ENCODE results near the gene TMC7. TPM values are rescaled to one million over a fixed set of nuclear protein-coding genes. Genes with fewer than 3 reads are reported as not detected.

Gene TMC7
- total and polyA plus RNA-seq, 2 of the 8 experiments (the other 6 are each of a cell fraction or from before 2014, with no cell fraction given): 2.3 to 2.6 TPM

DNA sequence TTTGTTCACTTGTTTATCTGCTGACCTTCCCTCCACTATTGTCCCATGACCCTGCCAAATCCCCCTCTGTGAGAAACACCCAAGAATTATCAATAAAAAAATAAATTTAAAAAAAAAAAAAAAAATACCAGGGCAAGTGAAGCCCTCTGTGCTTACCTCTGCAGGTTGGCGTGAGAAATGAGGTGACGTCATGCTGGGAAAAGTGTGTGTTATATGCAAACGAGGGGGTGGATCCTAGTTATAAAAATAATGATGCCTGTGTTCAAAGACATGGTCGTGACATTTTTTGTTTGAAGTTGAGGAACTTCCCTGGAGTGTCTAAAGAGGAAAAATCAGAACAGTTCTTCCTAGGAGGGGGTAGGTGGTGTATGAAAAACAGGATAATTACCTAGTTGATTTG, 20.2 kb downstream of the TMC7 start:
- no peak overlapping the region for H3K4me3 ChIP-seq (ENCODE audit: extremely low read depth in 1 of 4, insufficient read depth in 2 of 4, low read depth in 3 of 4, low read length in 4 of 4)
- H3K4me1 ChIP-seq (replicated peaks in 1 of 4; ENCODE audit: control insufficient read depth in 3 of 4, insufficient read depth in 4 of 4, low read length in 3 of 4): peaks cover 0 to 14% (median 5%) of the 10 kb centered on the region in 4 experiments
- no peak overlapping the region for H4K5ac ChIP-seq (ENCODE audit: insufficient read length, low read depth, low read length)
- no peaks in the 10 kb centered on the region for H3K79me1 ChIP-seq (ENCODE audit: low read depth, low read length)
- FAIRE-seq (no peak), DNase-seq (ENCODE audit: low read depth in 1 of 2, low spot score in 2 of 2) (no peak)
- no peak overlapping the region for H2BK5ac ChIP-seq (ENCODE audit: low read depth, low read length)
- H3K18ac ChIP-seq (ENCODE audit: extremely low read depth, low read length): no peak overlapping the region
- no peak overlapping the region for H3K27ac ChIP-seq (ENCODE audit: low read depth, low read length)
- H3K36me3 ChIP-seq (ENCODE audit: control insufficient read depth in 2 of 4, insufficient read depth in 4 of 4, low read length in 3 of 4): no peaks in the 10 kb centered on the region
- no peak overlapping the region for H2AFZ ChIP-seq (ENCODE audit: low read length)
- H3K79me2 ChIP-seq (ENCODE audit: control insufficient read depth in 1 of 2, insufficient read depth in 2 of 2, low read length in 2 of 2): no peaks in the 10 kb centered on the region
- CTCF ChIA-PET (ENCODE audit: partially characterized antibody): no interaction called here
- H2BK12ac ChIP-seq (ENCODE audit: low read depth, low read length): no peak overlapping the region
- no peak overlapping the region for H2BK120ac ChIP-seq (replicated peaks; ENCODE audit: low read depth, low read length)
- POLR2A ChIA-PET (ENCODE audit: partially characterized antibody): no interaction called here
- no peak overlapping the region for H2BK20ac ChIP-seq (ENCODE audit: low read length)
- H3K9me3 ChIP-seq (ENCODE audit: insufficient read depth in 2 of 2, low read depth in 1 of 2, low read length in 1 of 2): no peaks in the 10 kb centered on the region
- no peaks in the 10 kb centered on the region for H4K20me1 ChIP-seq (replicated peaks in 1 of 2; ENCODE audit: control insufficient read depth in 1 of 2, insufficient read depth in 2 of 2, low read length in 2 of 2)
- no peaks in the 10 kb centered on the region for H3K23me2 ChIP-seq (ENCODE audit: low read depth, low read length)
- no peak overlapping the region for H3K4ac ChIP-seq (replicated peaks; ENCODE audit: insufficient read length, low read depth, low read length)
- H3K14ac ChIP-seq (ENCODE audit: insufficient read length): no peak overlapping the region
- H2BK15ac ChIP-seq (ENCODE audit: low read length): no peak overlapping the region
- 82% methylated on average over 4 of the region's 4 CpGs; no CpG with 5 or more reads in 1 of the 2 experiments for WGBS, 2 experiments (ENCODE audit: extremely low coverage in 1 of 2, insufficient coverage in 1 of 2, insufficient read length in 1 of 2, insufficient replicate concordance in 2 of 2, low coverage in 1 of 2, low lambda C conversion rate in 2 of 2, missing lambda C conversion rate in 1 of 2)
- H3K9ac ChIP-seq (replicated peaks in 1 of 4; ENCODE audit: extremely low read depth in 1 of 4, low read depth in 3 of 4, low read length in 3 of 4): no peak overlapping the region
- no peak overlapping the region for H2AK5ac ChIP-seq (ENCODE audit: low read depth, low read length)
- no peak overlapping the region for H3K56ac ChIP-seq (replicated peaks; ENCODE audit: insufficient read length, low read depth, low read length)
- H3K27me3 ChIP-seq (replicated peaks in 1 of 4; ENCODE audit: control insufficient read depth in 3 of 4, extremely low read depth in 1 of 4, insufficient read depth in 3 of 4, low read length in 3 of 4): no peaks in the 10 kb centered on the region
- no peak overlapping the region for H4K8ac ChIP-seq (ENCODE audit: extremely low read depth, insufficient read depth, low read length)
- H3K23ac ChIP-seq (ENCODE audit: insufficient read length): no peak overlapping the region
- no peak overlapping the region for H3K4me2 ChIP-seq (ENCODE audit: insufficient read depth in 1 of 2, low read depth in 2 of 2, low read length in 2 of 2)
- no peak overlapping the region for H4K91ac ChIP-seq (replicated peaks; ENCODE audit: insufficient read length, low read length)
- TF ChIP-seq, protein P1, sequence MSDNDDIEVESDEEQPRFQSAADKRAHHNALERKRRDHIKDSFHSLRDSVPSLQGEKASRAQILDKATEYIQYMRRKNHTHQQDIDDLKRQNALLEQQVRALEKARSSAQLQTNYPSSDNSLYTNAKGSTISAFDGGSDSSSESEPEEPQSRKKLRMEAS (IDR thresholded peaks at IDR 0.05): no peak
- TF ChIP-seq BACH1 (IDR thresholded peaks at IDR 0.05; ENCODE audit: low read length): no peak
- TF ChIP-seq POU5F1 (IDR thresholded peaks at IDR 0.05; ENCODE audit: low read depth, low read length): no peak
- TF ChIP-seq, protein P2, sequence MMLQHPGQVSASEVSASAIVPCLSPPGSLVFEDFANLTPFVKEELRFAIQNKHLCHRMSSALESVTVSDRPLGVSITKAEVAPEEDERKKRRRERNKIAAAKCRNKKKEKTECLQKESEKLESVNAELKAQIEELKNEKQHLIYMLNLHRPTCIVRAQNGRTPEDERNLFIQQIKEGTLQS (IDR thresholded peaks at IDR 0.05; ENCODE audit: insufficient read depth, low read depth, low read length): no peak
- TF ChIP-seq KDM1A (IDR thresholded peaks at IDR 0.05; ENCODE audit: borderline replicate concordance, low read length): no peak
- no peak for TF ChIP-seq SP4 (IDR thresholded peaks at IDR 0.05; ENCODE audit: low read length)
- no peak for TF ChIP-seq MAFK (IDR thresholded peaks at IDR 0.05; ENCODE audit: low read depth, low read length)
- no peak for TF ChIP-seq SP2 (IDR thresholded peaks at IDR 0.05; ENCODE audit: low read length)
- TF ChIP-seq TBP (IDR thresholded peaks at IDR 0.05; ENCODE audit: low read depth, low read length): no peak
- TF ChIP-seq RBBP5 (IDR thresholded peaks at IDR 0.05; ENCODE audit: borderline replicate concordance, low read depth, low read length): no peak
- TF ChIP-seq YY1 (IDR thresholded peaks at IDR 0.05; ENCODE audit: low read depth, low read length): no peak
- no peak for TF ChIP-seq NRF1 (IDR thresholded peaks at IDR 0.05; ENCODE audit: low read depth, low read length)
- TF ChIP-seq, protein P3, sequence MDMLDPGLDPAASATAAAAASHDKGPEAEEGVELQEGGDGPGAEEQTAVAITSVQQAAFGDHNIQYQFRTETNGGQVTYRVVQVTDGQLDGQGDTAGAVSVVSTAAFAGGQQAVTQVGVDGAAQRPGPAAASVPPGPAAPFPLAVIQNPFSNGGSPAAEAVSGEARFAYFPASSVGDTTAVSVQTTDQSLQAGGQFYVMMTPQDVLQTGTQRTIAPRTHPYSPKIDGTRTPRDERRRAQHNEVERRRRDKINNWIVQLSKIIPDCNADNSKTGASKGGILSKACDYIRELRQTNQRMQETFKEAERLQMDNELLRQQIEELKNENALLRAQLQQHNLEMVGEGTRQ (IDR thresholded peaks at IDR 0.05; ENCODE audit: low read length): no peak
- no peak for TF ChIP-seq SRF (IDR thresholded peaks at IDR 0.05; ENCODE audit: low read depth, low read length)
- TF ChIP-seq EGR1 (IDR thresholded peaks at IDR 0.05; ENCODE audit: borderline replicate concordance, low read depth, low read length): no peak

Measured in H1 (cell line).